Adrenal gland (tissue), 5 donors: ENCODE results near the gene ERO1A.

Experiments
- CTCF ChIP-seq, 6 experiments: fragments of 450-650 bp in 4 of 6; fragments of 200-600 bp in 2 of 6; sonication (generic) in 1 of 6; IDR thresholded peaks; 1 replicate in 5 of 6; 2 replicates in 1 of 6; pipeline versions ENCODE4 v1.5.1 to v1.8.0; 2016 to 2021; ENCODE audit warnings: antibody characterized with exemption in 6 of 6, mild to moderate bottlenecking in 2 of 6, moderate library complexity in 1 of 6
- POLR2A ChIP-seq, 2 donors: fragments of 450-650 bp; IDR thresholded peaks; one replicate each; pipeline ENCODE4 v1.6.1; 2017; ENCODE audit warnings: antibody characterized with exemption in 2 of 2, mild to moderate bottlenecking in 2 of 2, moderate library complexity in 1 of 2
- donor health status: DM: no; HTN: no; CAD: no.

- TF ChIP-seq CTCF (IDR thresholded peaks at IDR 0.05) (no peak), POLR2A (IDR thresholded peaks at IDR 0.05) (no peak)
Observed at GRCh38 chr14:52656905-52657304, 38.5 kb downstream of the ERO1A start.
